Measurements from ENCODE around the gene LRRC27.
A peak's percentile ranks its signal among the peaks of the same experiment; 100 is the strongest.

The LRRC27 gene

GRCh38 chr10:132350391-132350790 lies 18.4 kb downstream of the LRRC27 start:
- TF ChIP-seq CTCF (IDR thresholded peaks at IDR 0.05) = no peak

DNA sequence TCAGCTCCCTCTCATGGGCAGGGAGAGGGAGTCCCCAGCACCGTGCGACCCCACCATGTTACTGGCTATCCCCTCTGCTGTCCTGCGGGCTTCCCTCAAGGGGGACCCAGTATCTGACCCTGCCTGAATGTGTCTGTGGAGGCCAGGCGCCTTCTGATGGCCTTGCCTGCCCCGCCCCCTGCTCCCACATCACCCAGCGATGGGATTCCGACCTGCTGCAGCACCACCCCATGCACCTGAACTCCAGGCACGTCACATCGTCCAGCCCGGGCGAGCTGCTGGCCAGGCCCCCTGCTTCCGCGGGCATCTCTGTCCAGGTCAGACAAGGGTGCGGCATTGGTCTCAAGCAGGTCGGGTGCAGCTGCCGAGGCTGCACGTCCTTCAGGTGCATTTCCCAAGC lies 19.0 kb downstream of the LRRC27 start:
- TF ChIP-seq CTCF (IDR thresholded peaks at IDR 0.05) = no peak

DNA sequence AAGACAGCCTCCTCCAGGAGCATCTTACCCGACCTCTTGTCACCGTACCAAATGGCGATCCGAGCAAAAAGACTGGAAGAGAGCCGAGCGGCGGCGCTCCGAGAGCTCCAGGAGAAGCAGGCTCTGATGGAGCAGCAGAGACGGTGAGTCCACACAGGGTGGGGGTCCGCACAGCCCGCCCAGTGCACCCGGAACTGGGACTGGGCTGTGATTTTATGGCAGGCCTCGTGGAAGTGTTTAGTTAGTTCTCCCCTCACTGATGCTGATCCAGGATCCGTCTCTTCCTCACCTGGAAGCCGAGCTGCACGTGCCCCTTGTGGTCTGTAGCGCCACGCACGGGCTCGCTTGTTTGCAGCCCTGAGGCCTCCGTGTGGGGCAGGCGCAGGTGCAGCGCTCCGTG lies 19.6 kb downstream of the LRRC27 start:
- no peak for TF ChIP-seq CTCF (IDR thresholded peaks at IDR 0.05)

DNA sequence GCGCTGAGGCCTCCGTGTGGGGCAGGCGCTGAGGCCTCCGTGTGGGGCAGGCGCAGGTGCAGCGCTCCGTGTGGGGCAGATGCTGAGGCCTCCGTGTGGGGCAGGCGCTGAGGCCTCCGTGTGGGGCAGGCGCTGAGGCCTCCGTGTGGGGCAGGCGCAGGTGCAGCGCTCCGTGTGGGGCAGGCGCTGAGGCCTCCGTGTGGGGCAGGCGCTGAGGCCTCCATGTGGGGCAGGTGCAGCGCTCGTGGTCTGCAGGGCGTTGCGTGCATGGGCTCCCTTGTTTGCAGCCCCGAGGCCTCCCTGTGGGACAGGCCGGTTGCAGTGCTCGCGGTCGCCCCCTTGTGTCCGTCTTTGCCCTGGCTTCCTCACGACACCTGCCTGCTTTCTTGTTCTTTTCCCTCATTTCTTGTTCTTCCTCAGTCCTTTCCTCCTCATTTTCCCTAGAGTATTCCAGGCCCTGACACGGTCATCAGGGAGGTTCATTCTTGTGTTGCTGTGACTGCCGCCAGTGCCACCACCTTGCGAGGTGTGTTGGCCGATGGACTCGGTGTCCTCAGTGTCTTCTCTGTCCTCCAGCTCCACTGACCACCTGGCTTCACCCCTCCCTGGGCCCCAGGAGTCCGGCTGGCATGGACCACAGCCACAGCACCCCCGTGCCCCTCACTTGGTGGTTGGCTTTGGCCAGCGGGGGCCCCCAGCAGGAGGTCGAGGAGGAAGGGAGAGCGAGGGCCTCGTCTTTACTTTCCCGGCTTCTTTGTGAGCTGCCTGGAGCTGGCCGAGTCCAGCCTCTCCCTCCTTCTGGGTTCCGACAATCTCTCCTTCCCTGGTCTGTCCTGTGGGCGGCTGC lies 20.7 kb downstream of the LRRC27 start:
- peak; percentile 86 for TF ChIP-seq CTCF (IDR thresholded peaks at IDR 0.05)

GRCh38 chr10:132353456-132354355 lies 21.7 kb downstream of the LRRC27 start:
- no peak for TF ChIP-seq CTCF (IDR thresholded peaks at IDR 0.05)

DNA sequence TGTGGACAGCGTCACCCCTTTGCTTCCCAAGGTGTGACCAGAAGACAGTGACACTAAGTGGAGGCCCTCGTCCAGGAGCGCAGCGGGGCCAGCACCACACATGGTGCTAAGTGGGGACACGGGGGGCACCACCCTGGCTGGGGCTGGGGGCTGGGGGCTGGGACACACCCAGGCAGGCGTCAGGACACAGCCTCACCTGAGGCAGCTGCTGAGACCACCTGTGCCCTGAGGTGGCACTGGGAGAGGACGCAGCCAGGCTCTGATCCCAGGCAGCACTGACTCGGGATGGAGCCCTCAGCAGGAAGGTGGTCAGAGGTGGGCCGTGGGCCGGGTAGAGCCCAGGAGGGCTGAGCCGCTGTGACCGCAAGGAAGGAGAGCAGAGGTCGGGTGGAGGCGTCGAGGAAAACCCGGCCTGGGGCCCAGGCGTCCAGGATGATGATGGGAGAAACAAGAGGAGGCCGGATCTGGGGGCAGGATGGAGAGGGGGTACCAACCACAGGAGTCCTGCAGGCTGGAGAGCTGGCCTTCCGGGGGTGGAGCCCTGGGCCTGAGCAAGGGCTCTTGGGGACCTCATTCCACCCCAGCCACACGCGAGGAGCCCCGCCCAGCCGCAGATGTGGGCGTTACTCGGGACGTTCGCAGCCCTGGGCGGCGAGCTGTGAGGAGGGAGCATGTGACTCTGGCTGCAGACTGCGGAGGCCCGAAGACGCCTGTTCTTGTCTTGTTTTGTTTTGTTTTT lies 22.5 kb downstream of the LRRC27 start:
- no peak for TF ChIP-seq CTCF (IDR thresholded peaks at IDR 0.05)

GRCh38 chr10:132355297-132355696 lies 23.3 kb downstream of the LRRC27 start:
- no peak for TF ChIP-seq CTCF (IDR thresholded peaks at IDR 0.05)
